PC-3 (cell line): ENCODE results near the gene GRIA1.

Experiments
- CTCF ChIP-seq: fragments of 300-600 bp; sonication (generic); conservative IDR thresholded peaks from 2 replicates; pipeline ENCODE4 v1.5.1; 2017; ENCODE audit warnings: antibody characterized with exemption, low read depth, mild to moderate bottlenecking, low read length
- EZH2 ChIP-seq: fragments of 300-600 bp; sonication (generic); IDR thresholded peaks from one replicate; pipeline ENCODE4 v1.6.1; 2017; ENCODE audit warnings: antibody characterized with exemption, mild to moderate bottlenecking, low read length; ENCODE audit not compliant: unreplicated experiment
- EZH2phosphoT487 ChIP-seq: fragments of 300-600 bp; sonication (generic); IDR thresholded peaks from 2 replicates; pipeline ENCODE4 v1.6.1; 2018; ENCODE audit warnings: mild to moderate bottlenecking, antibody characterized with exemption, low read length, borderline replicate concordance

- TF ChIP-seq CTCF (no peak), EZH2 (no peak), EZH2phosphoT487 (no peak)
These were observed 262.4 kb downstream of the GRIA1 start for GRCh38 chr5:153752890-153753289.
